Body of pancreas (tissue), 4 donors: ENCODE measurements around the gene PIBF1. TPM values are rescaled to one million over a fixed set of nuclear protein-coding genes. Genes with fewer than 3 reads are reported as not detected.
"Not testable (repeated sequence)": the region's sequence is repeated elsewhere in the genome, so short reads cannot be mapped to it uniquely, and the experiment has no call there.

ENCODE experiments used
- ATAC-seq: fragments of 150-250 bp; one replicate; pipeline ENCODE4 v1.9.1; 2016
- DNase-seq, 4 donors: peaks; one replicate each; pipeline ENCODE4 v3.0.0-alpha.2; 2019
- H3K27ac ChIP-seq, 4 donors: fragments of 200-600 bp; sonication (generic); 1 replicate in 3 of 4; 2 replicates in 1 of 4; pipeline versions ENCODE4 v1.5.1 to v1.6.1; 2016 to 2019; ENCODE audit warnings: mild to moderate bottlenecking in 1 of 4, mixed read lengths in 1 of 4, moderate library complexity in 1 of 4
- H3K27me3 ChIP-seq, 2 donors: fragments of 200-600 bp; sonication (generic); one replicate each; pipeline ENCODE4 v1.6.0; 2016; ENCODE audit warnings: mild to moderate bottlenecking in 1 of 2
- H3K36me3 ChIP-seq, 2 donors: fragments of 200-600 bp; sonication (generic); replicated peaks in 1 of 2; 2 replicates each; pipeline ENCODE4 v1.5.1; 2016; ENCODE audit warnings: low read depth in 2 of 2; ENCODE audit not compliant: insufficient read depth in 1 of 2
- H3K4me1 ChIP-seq: fragments of 200-600 bp; sonication (generic); one replicate; pipeline ENCODE4 v1.6.0; 2016
- H3K4me3 ChIP-seq, 2 donors: fragments of 200-600 bp; sonication (generic); 1 replicate in 1 of 2; 2 replicates in 1 of 2; pipeline ENCODE4 v1.5.1; 2016 to 2019
- H3K9me3 ChIP-seq, 3 donors: fragments of 200-600 bp; sonication (generic); 1 replicate in 2 of 3; 2 replicates in 1 of 3; pipeline ENCODE4 v1.5.1; 2016
- POLR2A ChIP-seq, 3 donors: fragments of 450-650 bp; IDR thresholded peaks; one replicate each; pipeline ENCODE4 v1.6.1; 2016; ENCODE audit warnings: antibody characterized with exemption in 3 of 3, mild to moderate bottlenecking in 2 of 3
- WGBS, 2 donors: methylation state at CpG; one replicate each; pipeline ENCODE4 v1.1.5; 2017; 5-methylcytosine and 5-hydroxymethylcytosine counted together
- intact Hi-C: fragments of 100-400 bp; cut with DNase I; formaldehyde crosslinking; loops from one replicate; pipeline ENCODE4 v1.15.1; 2023
- total RNA-seq, 2 donors: library from RNA; depleted of rRNA; stranded (reverse); fragments of >200 nt; gene quantifications; one replicate each; pipeline ENCODE4 v1.1.0, GENCODE V29; 2016
- TF ChIP-seq, protein P1 (sequence below), 7 experiments: fragments of 450-650 bp in 4 of 7; fragments of 200-600 bp in 3 of 7; sonication (generic) in 3 of 7; IDR thresholded peaks; one replicate each; pipeline ENCODE4 v1.5.1; 2016 to 2019; ENCODE audit warnings: antibody characterized with exemption in 7 of 7

Gene PIBF1
- total RNA-seq, 2 donors from 2014 or later, result 7.6 to 25.9 TPM

DNA sequence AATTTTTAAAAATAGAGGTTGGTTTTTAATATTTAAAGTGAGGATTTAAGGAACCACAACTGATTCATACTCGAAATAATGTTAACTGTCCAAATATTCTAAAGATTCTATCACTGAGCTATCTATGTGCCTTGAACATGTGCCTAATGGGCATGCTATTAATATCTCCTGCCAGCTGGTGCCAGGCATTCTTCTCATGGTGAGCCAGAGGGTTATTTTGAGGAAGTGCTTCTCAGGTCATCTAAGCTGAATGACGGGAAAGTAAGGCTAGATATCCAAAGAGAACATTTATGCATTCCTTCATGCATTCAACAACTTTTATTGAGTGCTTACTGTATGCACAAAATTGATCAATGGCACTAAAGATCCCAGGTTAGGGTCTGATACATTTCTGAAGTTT lies 138.2 kb downstream of the PIBF1 start:
- ATAC-seq, result peak; percentile 77
- no peak for TF ChIP-seq POLR2A (IDR thresholded peaks at IDR 0.05)
- TF ChIP-seq, protein P1, sequence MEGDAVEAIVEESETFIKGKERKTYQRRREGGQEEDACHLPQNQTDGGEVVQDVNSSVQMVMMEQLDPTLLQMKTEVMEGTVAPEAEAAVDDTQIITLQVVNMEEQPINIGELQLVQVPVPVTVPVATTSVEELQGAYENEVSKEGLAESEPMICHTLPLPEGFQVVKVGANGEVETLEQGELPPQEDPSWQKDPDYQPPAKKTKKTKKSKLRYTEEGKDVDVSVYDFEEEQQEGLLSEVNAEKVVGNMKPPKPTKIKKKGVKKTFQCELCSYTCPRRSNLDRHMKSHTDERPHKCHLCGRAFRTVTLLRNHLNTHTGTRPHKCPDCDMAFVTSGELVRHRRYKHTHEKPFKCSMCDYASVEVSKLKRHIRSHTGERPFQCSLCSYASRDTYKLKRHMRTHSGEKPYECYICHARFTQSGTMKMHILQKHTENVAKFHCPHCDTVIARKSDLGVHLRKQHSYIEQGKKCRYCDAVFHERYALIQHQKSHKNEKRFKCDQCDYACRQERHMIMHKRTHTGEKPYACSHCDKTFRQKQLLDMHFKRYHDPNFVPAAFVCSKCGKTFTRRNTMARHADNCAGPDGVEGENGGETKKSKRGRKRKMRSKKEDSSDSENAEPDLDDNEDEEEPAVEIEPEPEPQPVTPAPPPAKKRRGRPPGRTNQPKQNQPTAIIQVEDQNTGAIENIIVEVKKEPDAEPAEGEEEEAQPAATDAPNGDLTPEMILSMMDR (IDR thresholded peaks at IDR 0.05), result no peak
- no peak overlapping the region for H3K4me3 ChIP-seq
- intact Hi-C loops, result no loop called here
- H3K27ac ChIP-seq, result peak overlapping the region in 1 of 4 donors; percentile 20
- H3K4me1 ChIP-seq, result peaks cover 12% of the 10 kb centered on the region
- H3K27me3 ChIP-seq, result no peaks in the 10 kb centered on the region
- H3K9me3 ChIP-seq, result no peaks in the 10 kb centered on the region
- DNase-seq, result peak; percentile 13 to 57 (median 26)
- 17 to 20% methylated on average over 2 of the region's 2 CpGs for WGBS, 2 donors
- H3K36me3 ChIP-seq, result no peaks in the 10 kb centered on the region

DNA sequence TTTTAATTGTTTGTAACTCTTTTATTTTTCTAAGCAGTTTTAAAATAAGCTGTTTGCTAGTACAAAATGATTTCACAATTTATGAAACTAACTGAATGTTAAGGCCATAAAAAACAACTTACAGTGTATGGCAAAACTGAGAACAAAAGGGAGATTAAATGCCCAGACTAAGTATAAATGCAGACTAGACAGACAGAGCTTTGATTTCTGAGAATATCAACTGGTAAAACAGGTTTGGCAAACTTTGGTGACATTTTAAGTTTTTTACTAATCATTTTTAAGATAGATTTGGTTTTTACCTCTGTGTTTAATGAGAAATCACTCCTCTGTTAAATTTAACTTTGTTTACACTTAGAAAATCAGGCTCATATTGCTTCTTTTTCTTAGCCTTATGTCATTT lies 149.4 kb downstream of the PIBF1 start:
- H3K36me3 ChIP-seq, result no peaks in the 10 kb centered on the region
- H3K27ac ChIP-seq, result peak overlapping the region in 1 of 4 donors; percentile 24
- H3K4me1 ChIP-seq, result peaks cover 9% of the 10 kb centered on the region
- intact Hi-C loops, result no loop called here
- no peak overlapping the region for H3K4me3 ChIP-seq
- no peaks in the 10 kb centered on the region for H3K27me3 ChIP-seq
- no peaks in the 10 kb centered on the region for H3K9me3 ChIP-seq
- ATAC-seq (no peak), DNase-seq (no peak)
- TF ChIP-seq POLR2A (IDR thresholded peaks at IDR 0.05), result no peak
- TF ChIP-seq, protein P1 (IDR thresholded peaks at IDR 0.05), result no peak

DNA sequence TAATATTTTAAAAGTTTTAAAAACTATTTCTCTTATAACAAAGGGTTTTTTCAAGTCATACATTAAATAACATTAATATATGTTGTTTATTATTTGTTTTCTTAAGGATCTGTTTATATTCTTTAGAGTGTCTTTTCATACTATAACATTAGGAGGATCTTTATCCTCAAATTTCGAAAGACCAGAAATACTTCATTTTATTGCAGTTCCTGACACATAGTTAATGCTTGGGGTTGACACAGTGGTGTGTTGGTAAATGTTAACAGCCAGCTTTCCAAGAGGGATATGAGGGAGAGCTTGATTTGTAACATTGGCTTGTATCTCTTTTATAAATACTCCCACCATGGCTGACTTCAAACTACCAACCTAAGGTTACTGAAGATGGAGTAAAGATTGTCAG lies 150.3 kb downstream of the PIBF1 start:
- no peak for TF ChIP-seq POLR2A (IDR thresholded peaks at IDR 0.05)
- TF ChIP-seq, protein P1 (IDR thresholded peaks at IDR 0.05), result no peak
- 79 to 89% methylated on average over 1 of the region's 1 CpG for WGBS, 2 donors

DNA sequence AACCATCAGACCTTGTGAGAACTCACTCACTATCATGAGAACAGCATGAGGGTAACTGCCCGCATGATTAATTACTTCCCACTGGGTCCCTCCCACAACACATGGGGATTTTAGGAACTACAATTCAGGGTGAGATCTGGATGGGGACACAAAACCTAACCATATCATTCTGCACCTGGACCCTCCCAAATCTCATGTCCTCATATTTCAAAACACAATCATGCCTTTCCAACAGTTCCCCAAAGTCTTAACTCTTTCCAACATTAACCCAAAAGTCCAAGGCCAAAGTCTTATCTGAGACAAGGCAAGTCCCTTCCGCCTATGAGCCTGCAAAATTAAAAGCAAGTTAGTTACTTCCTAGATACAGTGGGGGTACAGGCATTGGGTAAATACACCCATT lies 164.3 kb downstream of the PIBF1 start:
- 92 to 93% methylated on average over 2 of the region's 2 CpGs for WGBS, 2 donors
- H3K27me3 ChIP-seq, H3K27ac ChIP-seq, H3K4me1 ChIP-seq, H3K4me3 ChIP-seq, H3K9me3 ChIP-seq, intact Hi-C loops, DNase-seq, H3K36me3 ChIP-seq, ATAC-seq: not testable (repeated sequence)

More for the DNA sequence above, 150.3 kb downstream of the PIBF1 start:
- Histone ChIP-seq H3K4me3 (no peak overlapping the region), H3K9me3 (no peaks in the 10 kb centered on the region), H3K27me3 (no peaks in the 10 kb centered on the region), H3K27ac (no peak overlapping the region), H3K4me1 (peaks cover 9% of the 10 kb centered on the region), H3K36me3 (no peaks in the 10 kb centered on the region)
- intact Hi-C loops, result no loop called here
- ATAC-seq, result no peak
- DNase-seq, result no peak

DNA sequence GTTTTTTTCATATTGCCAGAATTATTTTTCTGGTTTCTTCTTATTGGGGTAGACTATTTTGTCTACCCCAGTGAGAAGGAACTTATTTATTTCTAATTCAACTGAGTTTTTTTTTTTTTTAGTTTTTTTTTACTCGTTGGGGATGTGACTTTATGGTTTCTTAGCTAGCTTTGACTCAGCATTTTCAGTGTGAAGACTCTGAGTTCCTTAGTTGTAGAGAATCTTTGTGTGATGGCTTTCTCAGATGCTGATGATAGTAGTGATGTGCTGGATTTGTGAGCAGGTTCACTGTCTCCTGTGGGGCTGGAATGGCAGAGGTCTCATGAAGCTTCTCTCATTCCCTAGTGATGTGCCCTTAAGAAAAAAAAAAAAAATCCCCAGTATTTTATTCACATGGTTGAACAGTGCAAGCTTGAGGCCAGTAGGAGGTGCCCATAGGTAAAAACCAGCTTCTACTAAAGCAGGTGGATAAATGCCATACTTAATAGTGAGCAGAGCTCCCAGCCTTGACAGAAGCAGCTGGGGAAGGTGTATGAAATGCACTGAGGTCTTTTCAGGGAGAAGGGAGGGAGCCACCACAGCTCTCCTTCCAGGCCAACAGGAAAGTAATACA lies 170.7 kb downstream of the PIBF1 start:
- DNase-seq (peak; percentile 54 to 64 (median 59)), ATAC-seq (peak; percentile 87)
- intact Hi-C loops, result no loop called here
- Histone ChIP-seq H3K27ac (peak overlapping the region in 1 of 4 donors; percentile 50), H3K27me3 (no peaks in the 10 kb centered on the region), H3K4me1 (peaks cover 25% of the 10 kb centered on the region), H3K9me3 (no peaks in the 10 kb centered on the region), H3K36me3 (no peaks in the 10 kb centered on the region), H3K4me3 (no peak overlapping the region)
- TF ChIP-seq POLR2A (IDR thresholded peaks at IDR 0.05), result no peak
- TF ChIP-seq, protein P1 (IDR thresholded peaks at IDR 0.05), result peak in 4 of 7 experiments; percentile 45 to 56 (median 52)
- 48 to 55% methylated on average over 1 of the region's 1 CpG for WGBS, 2 donors
